ENCODE data around the gene CACNA2D3.
"Not testable (repeated sequence)": the region's sequence is repeated elsewhere in the genome, so short reads cannot be mapped to it uniquely, and the experiment has no call there.

Gene CACNA2D3

GRCh38 chr3:54949491-54950044 lies 827.2 kb downstream of the CACNA2D3 start:
- DNase-seq: no peak

- no peak for DNase-seq
These were observed 828.1 kb downstream of the CACNA2D3 start for GRCh38 chr3:54950391-54951003.

- no peak for DNase-seq
These were observed 829.1 kb downstream of the CACNA2D3 start for GRCh38 chr3:54951405-54951804.

GRCh38 chr3:54954022-54954421 lies 831.7 kb downstream of the CACNA2D3 start:
- no peak for DNase-seq

GRCh38 chr3:54954521-54954920 lies 832.2 kb downstream of the CACNA2D3 start:
- DNase-seq: no peak

GRCh38 chr3:54955496-54955895 lies 833.1 kb downstream of the CACNA2D3 start:
- no peak for DNase-seq

- no peak for DNase-seq
These were observed 833.6 kb downstream of the CACNA2D3 start for GRCh38 chr3:54955941-54956340.

- no peak for DNase-seq
These were observed 835.4 kb downstream of the CACNA2D3 start for GRCh38 chr3:54957711-54958110.

- no peak for DNase-seq
These were observed 837.7 kb downstream of the CACNA2D3 start for GRCh38 chr3:54960082-54960481.

- no peak for DNase-seq
These were observed 838.3 kb downstream of the CACNA2D3 start for GRCh38 chr3:54960701-54961100.

- no peak for DNase-seq
These were observed 839.8 kb downstream of the CACNA2D3 start for GRCh38 chr3:54962200-54962599.

- DNase-seq: no peak
These were observed 841.3 kb downstream of the CACNA2D3 start for GRCh38 chr3:54963641-54964040.

GRCh38 chr3:54964081-54964480 lies 841.7 kb downstream of the CACNA2D3 start:
- DNase-seq: no peak

GRCh38 chr3:54965746-54966145 lies 843.4 kb downstream of the CACNA2D3 start:
- no peak for DNase-seq

GRCh38 chr3:54966979-54967378 lies 844.6 kb downstream of the CACNA2D3 start:
- no peak for DNase-seq

GRCh38 chr3:54967731-54968161 lies 845.4 kb downstream of the CACNA2D3 start:
- no peak for DNase-seq

- no peak for DNase-seq
These were observed 846.3 kb downstream of the CACNA2D3 start for GRCh38 chr3:54968546-54969172.

GRCh38 chr3:54969652-54970051 lies 847.3 kb downstream of the CACNA2D3 start:
- DNase-seq: no peak

- DNase-seq: no peak
These were observed 848.5 kb downstream of the CACNA2D3 start for GRCh38 chr3:54970895-54971294.

GRCh38 chr3:54977439-54977838 lies 855.1 kb downstream of the CACNA2D3 start:
- no peak for DNase-seq

GRCh38 chr3:54977946-54978345 lies 855.6 kb downstream of the CACNA2D3 start:
- not testable (repeated sequence) for DNase-seq

GRCh38 chr3:54982807-54983206 lies 860.5 kb downstream of the CACNA2D3 start:
- no peak for DNase-seq

- DNase-seq: no peak
These were observed 861.1 kb downstream of the CACNA2D3 start for GRCh38 chr3:54983266-54984099.

- no peak for DNase-seq
These were observed 863.5 kb downstream of the CACNA2D3 start for GRCh38 chr3:54985856-54986255.
